ENCODE results near the gene GBX2.

DNA sequence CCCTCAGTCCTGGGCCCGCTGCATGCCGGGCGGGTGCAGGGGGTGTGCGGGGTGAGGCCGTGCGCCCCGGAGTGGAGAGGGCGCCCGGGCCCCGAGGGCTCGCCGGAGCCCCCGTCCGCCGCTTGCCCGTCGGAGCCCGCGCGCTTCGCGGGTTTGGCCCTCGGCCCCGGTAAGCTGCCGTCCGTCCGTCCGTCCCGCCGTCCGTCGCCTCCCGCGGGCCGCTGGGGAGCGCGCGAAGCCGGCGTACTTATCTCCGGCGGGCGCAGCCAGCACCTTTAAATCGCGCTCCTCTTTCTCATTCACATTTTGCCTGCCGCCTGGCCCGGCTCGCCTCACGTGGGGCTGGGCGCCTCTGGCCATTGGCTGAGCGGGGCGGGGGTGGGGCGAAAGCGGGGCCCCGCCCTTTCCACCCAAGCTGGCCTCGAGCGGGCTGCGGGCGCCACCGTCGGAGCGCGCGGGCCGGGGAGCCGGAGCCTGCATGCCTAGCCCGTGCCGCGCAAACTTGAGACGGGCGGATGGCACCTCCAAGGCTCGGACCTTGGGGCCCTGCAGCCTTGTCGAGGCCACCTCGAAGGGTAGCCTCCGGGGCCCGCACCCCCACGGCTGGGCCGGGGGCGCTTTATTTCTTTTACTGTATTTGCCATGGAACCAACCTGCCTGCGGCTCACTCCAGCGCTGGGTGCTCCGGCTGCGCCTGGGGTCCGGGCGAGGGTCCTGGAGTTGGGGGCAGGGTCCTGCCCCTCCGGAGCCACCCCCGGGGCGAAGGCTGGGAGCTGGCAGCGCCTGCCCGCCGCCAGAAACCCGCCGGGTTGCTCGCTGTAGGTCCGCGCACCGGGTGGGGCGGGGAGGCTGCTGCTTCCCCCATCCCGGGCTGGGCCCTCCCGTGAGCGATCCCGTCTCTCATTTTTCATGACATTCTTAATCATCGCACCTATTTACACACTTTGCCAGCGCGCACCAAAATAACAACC is at the start of gene GBX2:
- no peak for TF ChIP-seq BHLHE40 (IDR thresholded peaks at IDR 0.05; ENCODE audit: borderline replicate concordance)
- TF ChIP-seq NFRKB (IDR thresholded peaks at IDR 0.05), result no peak
- TF ChIP-seq SUZ12 (IDR thresholded peaks at IDR 0.05), result no peak
- TF ChIP-seq ELF4 (IDR thresholded peaks at IDR 0.05), result no peak
- TF ChIP-seq FOXK2 (IDR thresholded peaks at IDR 0.05), result no peak
- TF ChIP-seq HDGF (IDR thresholded peaks at IDR 0.05; ENCODE audit: borderline replicate concordance), result no peak
- no peak for TF ChIP-seq LEF1 (IDR thresholded peaks at IDR 0.05; ENCODE audit: borderline replicate concordance)
- no peak for TF ChIP-seq TARDBP (IDR thresholded peaks at IDR 0.05)

All from HEK293T (cell line).